ENCODE data around the gene TARS3.

The TARS3 gene

DNA sequence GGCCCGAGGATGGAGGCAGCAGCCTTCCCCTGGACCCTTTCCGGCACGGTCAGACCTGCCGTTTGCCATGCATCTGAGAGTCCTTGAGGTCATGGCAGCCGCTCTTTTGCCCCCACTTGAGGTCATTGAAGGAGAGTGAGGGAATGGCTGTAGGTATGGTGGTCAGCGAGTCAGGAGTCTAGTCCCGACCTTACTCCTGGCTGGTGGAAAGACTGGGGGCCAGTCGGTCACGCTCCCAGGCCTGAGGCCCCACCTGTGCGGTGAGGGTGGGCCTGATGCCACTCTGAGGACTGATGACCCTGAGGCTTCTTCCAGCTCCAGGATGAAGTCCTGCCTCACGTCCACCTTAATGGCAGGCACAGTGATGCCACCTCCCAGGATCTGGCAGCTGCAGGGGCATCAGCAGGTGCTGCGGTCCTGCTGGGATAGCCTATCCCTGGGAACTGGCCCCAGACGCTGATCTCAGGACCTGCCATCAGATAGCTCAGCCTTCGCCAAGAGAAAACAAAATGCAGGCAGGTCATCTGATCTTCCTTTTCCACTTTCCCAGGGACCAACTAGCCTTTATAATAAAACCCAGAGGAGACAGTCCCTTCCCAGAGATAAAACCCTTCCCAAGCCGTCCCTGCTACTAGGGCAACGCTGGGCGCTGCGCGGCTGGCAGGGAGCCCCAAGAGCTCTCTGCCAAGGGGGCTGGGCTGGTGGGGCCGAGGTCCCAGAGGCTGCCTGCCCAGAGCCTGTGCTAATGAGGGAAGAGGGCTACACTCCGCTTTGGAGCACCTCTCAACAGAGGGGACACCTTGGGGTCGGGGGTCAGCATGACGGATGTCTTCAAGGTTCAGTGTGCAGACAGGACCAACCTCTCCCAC, 114.3 kb downstream of the TARS3 start:
- DNase-seq (ENCODE audit: extremely low read depth in 1 of 2, low read depth in 1 of 2) = no peak

DNA sequence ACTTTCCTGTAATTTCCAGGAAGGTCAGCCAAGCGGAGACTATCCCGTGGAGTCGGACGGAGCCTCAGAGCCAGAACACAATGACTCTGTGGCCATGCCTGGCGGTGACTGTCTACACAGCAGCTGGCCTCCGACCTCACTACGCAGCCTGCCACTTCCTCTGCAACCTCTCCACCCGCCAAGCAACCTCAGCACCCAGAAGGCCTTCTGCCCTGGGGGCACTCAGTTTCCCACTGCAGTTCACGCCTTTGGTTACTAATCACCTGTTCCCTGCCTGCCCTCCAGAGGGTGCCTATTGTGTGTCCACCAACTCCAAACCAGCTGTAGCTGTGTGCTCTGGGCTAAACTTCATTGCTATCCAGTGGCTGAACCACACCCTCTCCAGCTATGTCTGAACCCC, 116.1 kb downstream of the TARS3 start:
- DNase-seq (ENCODE audit: extremely low read depth in 1 of 2, low read depth in 1 of 2) = no peak

DNA sequence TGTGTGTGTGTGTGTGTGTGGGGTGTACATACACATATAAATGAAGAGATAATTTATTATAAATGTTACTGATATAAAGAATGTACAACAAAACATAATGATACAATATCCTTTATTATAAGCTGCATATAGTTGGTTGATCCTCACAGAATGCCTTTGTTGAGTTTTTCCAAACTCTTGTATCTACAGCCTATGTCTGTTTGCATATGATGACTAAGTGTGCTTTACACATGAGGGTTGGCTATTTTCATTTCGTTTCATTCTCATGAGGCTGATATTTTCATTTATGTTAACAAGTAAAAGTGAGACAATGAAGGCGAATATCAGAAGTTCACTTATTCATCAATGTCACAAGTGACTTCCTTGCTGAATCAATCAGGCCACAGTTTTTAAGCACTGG, 117.2 kb downstream of the TARS3 start:
- DNase-seq (ENCODE audit: extremely low read depth in 1 of 2, low read depth in 1 of 2) = no peak

DNA sequence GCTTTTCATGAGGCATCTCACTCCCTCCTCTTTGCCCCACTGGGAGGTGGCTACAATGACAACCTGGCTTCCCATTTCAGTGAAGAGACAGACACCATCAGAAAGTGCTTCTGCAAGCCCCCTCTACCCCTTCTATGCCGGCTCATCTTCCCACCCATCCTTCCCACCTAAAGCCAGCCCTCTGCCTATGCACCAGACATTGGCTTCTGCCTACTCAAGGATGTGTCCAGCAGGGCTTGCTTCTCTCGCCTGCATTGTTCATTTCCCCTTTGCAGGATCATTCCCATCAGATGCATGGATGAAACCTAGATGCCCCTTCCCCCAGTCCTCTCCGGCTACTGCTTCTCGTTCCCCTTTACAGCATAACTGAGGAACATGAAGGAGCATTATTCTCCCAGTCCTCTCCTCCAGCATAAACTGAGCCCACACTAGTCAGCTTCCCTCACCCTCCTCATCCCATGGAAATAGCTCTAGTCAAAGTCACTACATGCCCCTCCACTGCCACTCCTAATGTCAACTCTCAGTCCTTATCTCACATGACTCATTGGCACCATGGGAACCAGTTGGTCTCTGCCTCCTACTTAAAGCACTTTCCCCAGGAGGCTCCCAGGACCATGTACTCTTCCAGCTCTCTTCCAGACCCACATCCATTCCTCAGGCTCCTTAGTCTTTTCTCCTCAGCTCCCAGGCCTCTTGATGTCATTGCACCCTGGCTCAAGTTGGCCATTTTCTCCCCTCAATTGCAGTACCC, 120.0 kb downstream of the TARS3 start:
- no peak for DNase-seq (ENCODE audit: extremely low read depth in 1 of 2, low read depth in 1 of 2)
